Stimulated activated CD8-positive, alpha-beta memory T cell treated with anti-CD3 and anti-CD28 coated beads, Interleukin-4, amount 100 ng/mL, for 48 hours (primary cell): ENCODE measurements around the gene WFS1.

Experiments
- DNase-seq: peaks from one replicate; pipeline ENCODE4 v3.0.0-alpha.2; 2020

The WFS1 gene

GRCh38 chr4:6235012-6235411, 34.6 kb upstream of the WFS1 start:
- DNase-seq, result no peak

GRCh38 chr4:6235901-6236640, 33.6 kb upstream of the WFS1 start:
- no peak for DNase-seq

GRCh38 chr4:6236816-6237390, 32.7 kb upstream of the WFS1 start:
- DNase-seq, result no peak

DNA sequence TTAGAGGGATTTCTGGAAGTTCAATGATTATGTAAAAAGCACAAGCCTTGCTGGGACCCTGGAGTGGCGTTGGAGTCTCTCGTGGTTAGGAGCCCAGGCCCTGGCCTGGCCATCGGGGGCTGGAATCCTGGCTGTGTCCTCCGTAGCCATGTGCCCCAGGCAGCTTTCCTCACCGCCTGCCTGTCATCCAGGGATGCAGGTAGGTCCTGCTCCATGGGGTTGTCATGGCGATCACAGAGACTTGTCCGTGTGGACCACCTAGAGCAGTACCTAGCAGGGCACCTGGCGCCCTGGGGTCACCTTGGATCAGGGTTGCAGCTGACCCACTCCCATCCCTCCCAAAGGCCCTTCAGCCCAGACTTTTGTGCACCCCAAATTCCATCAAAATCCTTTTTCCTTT, 30.2 kb upstream of the WFS1 start:
- DNase-seq, result no peak

GRCh38 chr4:6239968-6240367, 29.7 kb upstream of the WFS1 start:
- no peak for DNase-seq

DNA sequence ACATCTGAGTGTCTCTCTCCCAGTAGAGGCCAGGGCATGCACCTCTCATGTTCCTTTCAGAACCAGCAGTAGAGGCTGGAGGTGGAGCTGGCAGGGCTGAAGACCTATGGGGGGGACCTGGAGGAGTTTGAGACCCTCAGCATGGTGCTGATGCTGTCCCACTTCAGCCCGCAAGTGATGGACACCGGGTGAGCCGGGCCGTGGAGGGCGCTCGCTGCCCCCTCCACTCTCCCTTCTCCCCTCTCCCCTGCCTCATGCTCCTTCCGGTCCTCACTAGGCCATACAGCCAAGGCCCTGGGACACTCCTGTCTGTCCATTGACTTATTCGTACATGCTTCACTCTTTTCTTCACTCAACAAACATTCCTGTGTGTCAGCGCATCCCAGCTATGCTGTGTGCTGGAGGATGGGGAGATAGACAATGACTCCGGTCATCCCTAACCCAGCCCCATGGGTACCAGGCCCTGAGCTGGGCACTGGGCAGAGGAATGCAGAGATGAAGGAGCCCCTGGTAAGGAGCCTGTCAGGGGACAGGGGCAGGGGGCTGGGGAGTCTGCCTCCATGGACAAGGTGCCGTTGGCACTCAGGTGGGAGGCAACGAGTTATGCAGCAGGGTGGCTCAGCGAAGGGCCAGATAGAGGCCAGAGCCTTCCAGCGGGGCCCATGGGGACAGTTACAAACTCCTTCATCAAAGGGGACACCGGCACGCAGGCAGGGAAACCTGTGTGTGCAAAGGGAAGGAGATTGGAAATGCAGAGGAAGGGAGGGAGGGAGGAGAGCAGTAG, 28.4 kb upstream of the WFS1 start:
- no peak for DNase-seq

DNA sequence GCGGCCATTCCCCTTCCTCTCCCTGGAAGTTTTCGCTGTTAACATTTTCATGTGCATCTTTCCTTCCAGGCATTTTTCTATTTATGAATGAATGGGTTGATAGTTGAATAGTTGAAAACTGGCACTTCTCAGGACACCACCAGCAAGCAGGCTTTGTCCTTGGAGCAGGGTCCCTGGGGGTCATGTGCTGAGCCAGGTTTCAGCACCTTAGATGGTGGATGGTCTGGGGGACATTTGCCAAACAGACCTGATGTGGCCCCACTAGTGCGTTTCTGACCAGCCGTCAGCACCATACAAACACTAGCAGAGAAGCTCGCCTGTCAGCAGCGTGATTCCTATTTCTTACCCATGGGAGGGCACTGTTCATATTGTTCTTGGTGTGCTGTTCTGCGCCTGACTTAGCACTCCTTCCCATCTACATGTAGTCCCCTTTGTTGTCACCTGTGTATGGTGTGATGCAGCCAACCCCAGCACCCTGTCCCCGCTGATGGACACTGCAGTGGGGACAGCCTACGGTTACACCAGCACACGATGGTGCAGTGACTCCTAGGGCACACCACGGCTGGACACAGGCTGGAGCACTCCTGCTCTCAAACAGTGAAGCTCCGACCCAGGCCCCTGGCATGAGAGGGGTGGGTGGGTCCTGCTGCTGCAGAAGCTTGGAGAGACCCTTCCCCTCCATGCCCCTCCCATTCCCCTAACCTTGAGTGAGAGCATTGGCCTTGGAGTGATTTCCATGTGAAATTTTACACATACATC, 27.2 kb upstream of the WFS1 start:
- no peak for DNase-seq

GRCh38 chr4:6245246-6246169, 24.1 kb upstream of the WFS1 start:
- no peak for DNase-seq

DNA sequence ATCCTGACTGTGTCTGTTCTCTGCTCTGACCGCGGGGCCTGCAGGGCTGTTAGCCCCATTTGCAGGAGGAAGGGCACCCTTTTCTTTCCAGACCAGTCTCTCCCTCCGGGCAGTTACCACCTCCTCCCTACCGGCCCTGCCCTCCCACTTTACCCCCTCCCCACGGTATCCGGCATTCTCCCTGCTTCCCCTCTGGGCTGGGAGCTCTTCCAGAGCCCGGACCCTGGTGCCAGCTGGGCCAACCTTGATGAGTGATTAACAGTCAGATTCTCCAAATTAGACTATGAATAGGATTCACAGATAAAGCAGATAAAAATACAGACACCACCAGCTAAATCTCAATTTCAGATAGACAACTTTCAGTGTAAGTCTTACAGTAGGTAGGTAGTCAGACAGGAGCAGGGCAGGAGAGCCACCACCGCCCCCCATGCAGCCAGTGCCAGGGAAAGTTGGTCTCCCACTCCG, 23.4 kb upstream of the WFS1 start:
- no peak for DNase-seq

DNA sequence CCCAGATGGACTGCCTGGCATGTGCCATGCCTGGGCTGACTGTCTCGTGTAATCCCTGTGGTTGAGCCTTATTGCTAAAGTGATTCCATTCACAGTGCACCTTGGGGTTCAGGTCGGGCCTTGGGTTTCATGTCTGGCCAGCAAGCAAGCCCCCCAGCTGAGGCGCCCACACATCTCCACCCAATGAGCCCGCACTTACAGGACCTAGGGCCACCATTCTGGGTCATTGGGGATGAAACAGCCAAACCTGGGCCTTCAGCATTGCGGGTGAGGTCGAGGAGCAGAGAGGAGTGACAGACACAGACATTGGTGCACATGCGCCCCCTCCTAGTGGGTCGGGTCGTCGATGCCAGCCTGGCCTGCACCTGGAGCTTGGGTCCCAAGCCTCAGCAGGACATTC, 21.3 kb upstream of the WFS1 start:
- DNase-seq, result no peak

GRCh38 chr4:6250235-6250983, 19.2 kb upstream of the WFS1 start:
- DNase-seq, result no peak

GRCh38 chr4:6250984-6251295, 18.7 kb upstream of the WFS1 start:
- no peak for DNase-seq

- DNase-seq, result no peak
Observed at GRCh38 chr4:6251365-6251764, 18.3 kb upstream of the WFS1 start.

DNA sequence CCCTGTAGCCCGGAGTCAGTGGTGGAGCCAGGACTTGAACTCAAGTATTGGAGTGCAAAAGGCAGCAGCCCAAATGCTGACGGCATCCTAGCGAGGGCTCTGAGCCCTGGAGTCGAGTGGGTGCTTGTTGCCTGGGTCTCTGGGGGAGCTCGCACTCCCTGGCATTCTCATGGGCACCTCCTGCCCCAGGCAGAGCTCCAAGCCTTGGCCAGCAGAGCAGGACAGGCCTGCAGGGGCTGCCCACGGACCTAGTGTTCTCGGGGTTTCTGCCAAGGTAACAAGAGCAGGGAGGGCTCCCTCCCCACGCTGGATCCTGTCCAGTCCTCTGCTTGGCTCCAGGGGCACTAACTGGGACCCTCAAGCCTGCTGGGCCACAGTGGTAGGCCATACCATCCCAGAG, 17.6 kb upstream of the WFS1 start:
- no peak for DNase-seq

- DNase-seq, result no peak
Observed at GRCh38 chr4:6253111-6253510, 16.5 kb upstream of the WFS1 start.

GRCh38 chr4:6253961-6254360, 15.7 kb upstream of the WFS1 start:
- DNase-seq, result no peak

GRCh38 chr4:6256141-6256540, 13.5 kb upstream of the WFS1 start:
- DNase-seq, result no peak

GRCh38 chr4:6257247-6258025, 12.2 kb upstream of the WFS1 start:
- DNase-seq, result no peak

DNA sequence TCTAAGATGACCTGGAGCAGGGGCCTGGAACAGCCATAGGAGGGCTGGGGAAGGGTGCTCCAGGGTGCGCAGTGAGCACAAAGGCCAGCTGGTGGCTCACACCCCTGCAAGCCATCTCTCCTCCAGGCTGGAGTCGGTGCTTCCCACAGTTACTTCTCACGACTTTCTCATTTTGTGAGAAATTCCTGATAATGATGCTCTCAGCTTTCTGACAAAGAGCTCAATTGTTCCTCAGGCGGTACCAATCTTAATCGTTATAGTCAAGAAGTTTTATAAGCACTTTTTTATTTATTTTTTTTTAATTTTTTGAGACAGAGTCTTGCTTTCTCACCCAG, 11.7 kb upstream of the WFS1 start:
- no peak for DNase-seq

GRCh38 chr4:6258741-6259140, 10.9 kb upstream of the WFS1 start:
- DNase-seq, result no peak

- no peak for DNase-seq
Observed at GRCh38 chr4:6259886-6260285, 9.8 kb upstream of the WFS1 start.
